ENCODE measurements around the gene RPA4.

Gene RPA4

GRCh38 chrX:96929036-96929435 is 45.3 kb downstream of the RPA4 start:
- no peak for DNase-seq (ENCODE audit: low read depth, low spot score)
- no peak for TF ChIP-seq CTCF (IDR thresholded peaks at IDR 0.05; ENCODE audit: low read depth, low read length)
- no peak overlapping the region for H3K4me3 ChIP-seq (ENCODE audit: low read depth, low read length)
- in situ Hi-C loops (cut with HindIII; ENCODE audit: low sequenced_read_pairs): no loop called here

All from astrocyte of the spinal cord (primary cell).